DND-41 (cell line): ENCODE data around the gene ATP2A3.

Experiments used
- EZH2 ChIP-seq: IDR thresholded peaks from 3 replicates; pipeline ENCODE4 v1.6.1; 2012; ENCODE audit warnings: borderline replicate concordance, low read depth, mild to moderate bottlenecking, moderate library complexity, low read length, inconsistent platforms; ENCODE audit not compliant: severe bottlenecking
- TF ChIP-seq, protein P1 (sequence below): IDR thresholded peaks from 2 replicates; pipeline ENCODE4 v1.5.1; 2012; ENCODE audit warnings: borderline replicate concordance, low read length, moderate library complexity, mild to moderate bottlenecking; ENCODE audit not compliant: poor library complexity, severe bottlenecking; ENCODE audit errors: extremely low read depth

GRCh38 chr17:3879186-3879585 lies 85.1 kb downstream of the ATP2A3 start:
- TF ChIP-seq, protein P1, sequence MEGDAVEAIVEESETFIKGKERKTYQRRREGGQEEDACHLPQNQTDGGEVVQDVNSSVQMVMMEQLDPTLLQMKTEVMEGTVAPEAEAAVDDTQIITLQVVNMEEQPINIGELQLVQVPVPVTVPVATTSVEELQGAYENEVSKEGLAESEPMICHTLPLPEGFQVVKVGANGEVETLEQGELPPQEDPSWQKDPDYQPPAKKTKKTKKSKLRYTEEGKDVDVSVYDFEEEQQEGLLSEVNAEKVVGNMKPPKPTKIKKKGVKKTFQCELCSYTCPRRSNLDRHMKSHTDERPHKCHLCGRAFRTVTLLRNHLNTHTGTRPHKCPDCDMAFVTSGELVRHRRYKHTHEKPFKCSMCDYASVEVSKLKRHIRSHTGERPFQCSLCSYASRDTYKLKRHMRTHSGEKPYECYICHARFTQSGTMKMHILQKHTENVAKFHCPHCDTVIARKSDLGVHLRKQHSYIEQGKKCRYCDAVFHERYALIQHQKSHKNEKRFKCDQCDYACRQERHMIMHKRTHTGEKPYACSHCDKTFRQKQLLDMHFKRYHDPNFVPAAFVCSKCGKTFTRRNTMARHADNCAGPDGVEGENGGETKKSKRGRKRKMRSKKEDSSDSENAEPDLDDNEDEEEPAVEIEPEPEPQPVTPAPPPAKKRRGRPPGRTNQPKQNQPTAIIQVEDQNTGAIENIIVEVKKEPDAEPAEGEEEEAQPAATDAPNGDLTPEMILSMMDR = no peak
- TF ChIP-seq EZH2 = no peak
